Esophagus squamous epithelium (tissue), 4 donors: Measurements from ENCODE around the gene TPPP2.

Experiments used
- POLR2A ChIP-seq, 4 donors: fragments of 450-650 bp; IDR thresholded peaks; one replicate each; pipeline ENCODE4 v1.6.1; 2017; ENCODE audit warnings: antibody characterized with exemption in 4 of 4, mild to moderate bottlenecking in 4 of 4, moderate library complexity in 3 of 4
- TF ChIP-seq, protein P1 (sequence below), 6 experiments: fragments of 450-650 bp in 4 of 6; fragments of 200-600 bp in 2 of 6; sonication (generic) in 2 of 6; IDR thresholded peaks; one replicate each; pipeline ENCODE4 v1.5.1; 2016 to 2019; ENCODE audit warnings: antibody characterized with exemption in 6 of 6, mild to moderate bottlenecking in 4 of 6, moderate library complexity in 4 of 6

DNA sequence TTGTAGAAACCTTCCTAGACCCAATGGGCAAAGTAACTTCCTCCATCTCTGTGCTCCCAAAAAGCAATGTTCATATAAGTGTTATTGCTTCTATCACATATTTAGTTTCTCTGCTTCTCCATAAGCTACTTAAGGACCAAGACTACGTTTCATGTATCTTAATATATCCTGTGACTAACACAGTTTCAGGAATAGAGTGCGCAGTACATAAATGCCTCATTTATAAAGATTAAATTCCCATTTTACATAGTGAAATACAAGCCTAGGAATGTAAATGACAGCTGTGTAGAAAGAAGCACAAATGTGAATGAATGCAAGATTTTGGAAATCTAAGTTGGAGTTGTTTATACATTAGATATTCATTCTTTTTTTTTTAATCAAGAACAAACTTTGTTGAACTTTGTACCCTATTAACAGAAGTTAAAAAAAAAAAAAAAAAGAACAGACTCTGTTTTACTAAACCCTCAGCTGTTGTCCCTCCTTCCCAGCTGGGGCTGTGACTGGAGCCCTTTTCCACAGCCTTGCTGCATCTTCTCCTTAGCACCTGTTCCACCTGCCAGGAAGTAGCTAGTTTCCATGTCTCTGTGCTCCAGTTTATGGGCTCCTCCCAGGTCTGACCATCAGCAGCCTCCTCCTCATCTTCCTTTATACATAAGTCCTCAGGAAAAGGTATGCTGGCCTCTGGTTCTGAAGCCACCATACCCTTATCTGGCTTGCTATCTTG is 47.2 kb upstream of the TPPP2 start:
- TF ChIP-seq, protein P1, sequence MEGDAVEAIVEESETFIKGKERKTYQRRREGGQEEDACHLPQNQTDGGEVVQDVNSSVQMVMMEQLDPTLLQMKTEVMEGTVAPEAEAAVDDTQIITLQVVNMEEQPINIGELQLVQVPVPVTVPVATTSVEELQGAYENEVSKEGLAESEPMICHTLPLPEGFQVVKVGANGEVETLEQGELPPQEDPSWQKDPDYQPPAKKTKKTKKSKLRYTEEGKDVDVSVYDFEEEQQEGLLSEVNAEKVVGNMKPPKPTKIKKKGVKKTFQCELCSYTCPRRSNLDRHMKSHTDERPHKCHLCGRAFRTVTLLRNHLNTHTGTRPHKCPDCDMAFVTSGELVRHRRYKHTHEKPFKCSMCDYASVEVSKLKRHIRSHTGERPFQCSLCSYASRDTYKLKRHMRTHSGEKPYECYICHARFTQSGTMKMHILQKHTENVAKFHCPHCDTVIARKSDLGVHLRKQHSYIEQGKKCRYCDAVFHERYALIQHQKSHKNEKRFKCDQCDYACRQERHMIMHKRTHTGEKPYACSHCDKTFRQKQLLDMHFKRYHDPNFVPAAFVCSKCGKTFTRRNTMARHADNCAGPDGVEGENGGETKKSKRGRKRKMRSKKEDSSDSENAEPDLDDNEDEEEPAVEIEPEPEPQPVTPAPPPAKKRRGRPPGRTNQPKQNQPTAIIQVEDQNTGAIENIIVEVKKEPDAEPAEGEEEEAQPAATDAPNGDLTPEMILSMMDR (IDR thresholded peaks at IDR 0.05): no peak
- TF ChIP-seq POLR2A (IDR thresholded peaks at IDR 0.05): no peak
